ENCODE data around the gene PFDN4.
"Not testable (repeated sequence)": the region's sequence is repeated elsewhere in the genome, so short reads cannot be mapped to it uniquely, and the experiment has no call there.

DNA sequence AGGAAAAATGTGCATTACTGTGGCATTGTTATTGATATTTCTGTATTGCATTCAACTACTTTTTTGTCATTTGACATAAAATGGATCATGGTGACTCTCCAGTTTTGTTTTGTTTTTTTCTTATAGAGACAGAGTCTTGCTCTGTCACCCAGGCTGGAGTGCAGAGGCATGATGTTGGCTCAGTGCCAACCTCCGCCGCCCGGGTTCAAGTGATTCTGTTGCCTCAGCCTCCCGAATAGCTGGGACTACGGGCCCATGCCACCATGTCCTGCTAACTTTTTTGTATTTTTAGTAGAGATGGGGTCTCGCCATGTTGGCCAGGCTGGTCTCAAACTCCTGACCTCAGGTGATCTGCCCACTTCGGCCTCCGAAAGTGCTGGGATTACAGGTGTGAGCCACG is 16.8 kb downstream of the PFDN4 start:
- not testable (repeated sequence) for TF ChIP-seq CTCF, POLR2A (IDR thresholded peaks at IDR 0.05)
